ENCODE results near the gene BPIFB1. TPM values are rescaled to one million over a fixed set of nuclear protein-coding genes. Genes with fewer than 3 reads are reported as not detected.

Gene BPIFB1
- total and polyA plus RNA-seq, 2 of the 13 experiments (the other 11 are each of a cell fraction or from before 2014, with no cell fraction given) = 0.82 to 4.4 TPM

- no peak for TF ChIP-seq RORA (CRISPR knock-in tag; IDR thresholded peaks at IDR 0.05)
- no peak for TF ChIP-seq MAFG (CRISPR knock-in tag; IDR thresholded peaks at IDR 0.05)
- TF ChIP-seq TBP (CRISPR knock-in tag; IDR thresholded peaks at IDR 0.05) = no peak
- no peak; the same call in 1 of the 2 replicates for TF ChIP-seq NKX3-1 (CRISPR knock-in tag; IDR thresholded peaks at IDR 0.05)
- no peak for TF ChIP-seq SNAPC2 (CRISPR knock-in tag; IDR thresholded peaks at IDR 0.05)
- peak; percentile 67; the same call in 1 of the 2 replicates for TF ChIP-seq ZBTB8A (CRISPR knock-in tag; IDR thresholded peaks at IDR 0.05; ENCODE audit: borderline replicate concordance, low read depth)
- peak; percentile 69; the same call in 1 of the 2 replicates for TF ChIP-seq ZNF446 (CRISPR knock-in tag; IDR thresholded peaks at IDR 0.05)
- no peak for TF ChIP-seq CTCF (CRISPR knock-in tag; IDR thresholded peaks at IDR 0.05)
- TF ChIP-seq ZNF276 (CRISPR knock-in tag; IDR thresholded peaks at IDR 0.05; ENCODE audit: low read depth) = peak; percentile 65; the same call in 1 of the 2 replicates
- peak; percentile 94 for TF ChIP-seq ZNF724P (CRISPR knock-in tag; IDR thresholded peaks at IDR 0.05; ENCODE audit: borderline replicate concordance)
- no peak; the same call in 1 of the 2 replicates for TF ChIP-seq ZNF460 (CRISPR knock-in tag; IDR thresholded peaks at IDR 0.05; ENCODE audit: borderline replicate concordance)
- TF ChIP-seq GLMP (CRISPR knock-in tag; IDR thresholded peaks at IDR 0.05; ENCODE audit: borderline replicate concordance) = no peak; the same call in 1 of the 2 replicates
- TF ChIP-seq ESRRA (CRISPR knock-in tag; IDR thresholded peaks at IDR 0.05; ENCODE audit: low read depth) = peak; percentile 89
- TF ChIP-seq BATF2 (CRISPR knock-in tag; IDR thresholded peaks at IDR 0.05) = no peak
- no peak for TF ChIP-seq PRDM15 (CRISPR knock-in tag; IDR thresholded peaks at IDR 0.05)
- TF ChIP-seq HMG20A (CRISPR knock-in tag; IDR thresholded peaks at IDR 0.05; ENCODE audit: borderline replicate concordance) = peak; percentile 68; the same call in 1 of the 2 replicates
- TF ChIP-seq KDM2A (CRISPR knock-in tag; IDR thresholded peaks at IDR 0.05; ENCODE audit: borderline replicate concordance, low read depth) = peak; percentile 69; the same call in 1 of the 2 replicates
- no peak for TF ChIP-seq PAF1 (CRISPR knock-in tag; IDR thresholded peaks at IDR 0.05)
- no peak for TF ChIP-seq SP2 (CRISPR knock-in tag; IDR thresholded peaks at IDR 0.05)
Measured at GRCh38 chr20:33277471-33278441, 5.3 kb upstream of the BPIFB1 start (continued).

Data from HepG2 (cell line).